ENCODE results near the gene LDB2.

Gene LDB2

DNA sequence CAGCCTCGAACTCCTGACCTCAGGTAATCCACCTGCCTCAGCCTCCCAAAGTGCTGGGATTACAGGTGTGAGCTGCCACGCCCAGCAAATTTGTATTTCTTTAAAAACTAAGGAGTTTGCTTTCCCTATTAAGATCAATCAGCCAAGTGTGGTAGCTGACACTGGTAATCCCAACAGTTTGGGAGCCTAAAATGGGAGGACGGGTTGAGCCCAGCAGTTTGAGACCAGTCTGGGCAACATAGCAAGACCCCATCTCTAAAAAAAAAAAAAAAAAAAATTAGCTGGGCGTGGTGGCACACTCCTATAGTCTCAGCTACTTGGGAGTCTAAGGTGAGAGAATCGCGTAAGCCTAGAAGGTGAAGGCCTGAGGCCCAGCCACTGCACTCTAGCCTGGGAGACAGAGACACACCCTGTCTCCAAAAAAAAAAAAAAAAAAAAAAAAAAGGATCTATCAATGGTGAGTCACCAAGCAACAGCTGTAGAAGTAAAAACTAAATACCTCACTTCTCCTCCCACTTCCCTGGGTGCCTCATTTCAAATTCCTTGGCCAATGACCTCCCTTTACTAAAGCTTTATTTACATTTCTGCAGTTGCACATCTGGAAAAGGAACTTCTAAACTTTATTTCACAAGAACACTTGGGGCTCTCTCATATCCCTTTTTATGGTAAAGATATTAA is 54.5 kb downstream of the LDB2 start:
- no peak for DNase-seq (ENCODE audit: low spot score)

DNA sequence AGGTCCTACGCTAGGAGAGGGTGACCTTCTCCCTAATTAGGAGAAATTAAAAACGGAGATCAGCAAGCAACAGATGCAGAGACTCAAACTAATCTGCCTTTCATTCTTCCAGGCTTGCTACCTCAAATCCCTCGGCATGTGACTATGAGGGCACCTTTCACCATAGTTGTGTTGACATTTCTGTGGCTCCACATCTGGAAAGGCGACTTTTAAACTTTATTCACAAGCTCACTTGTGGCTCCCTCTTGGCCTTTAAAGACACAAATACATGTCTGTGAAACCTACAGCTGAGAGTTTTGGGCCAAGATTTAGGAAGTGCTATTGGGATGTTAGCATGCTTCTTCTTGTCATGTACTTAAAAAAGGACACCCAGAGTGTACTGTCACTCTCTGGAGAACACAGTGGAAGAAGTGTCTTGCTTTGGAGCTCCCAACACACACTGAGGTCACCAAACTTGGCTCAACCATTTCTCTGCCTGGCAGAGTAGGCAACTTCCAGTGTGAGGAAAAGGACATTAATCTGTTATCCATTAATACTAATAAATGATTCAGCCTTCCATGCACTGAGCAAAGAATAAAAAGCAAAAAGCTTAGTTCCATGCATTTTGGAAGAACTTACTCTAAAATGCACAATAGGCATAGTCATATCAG is 60.1 kb downstream of the LDB2 start:
- DNase-seq (ENCODE audit: low spot score): no peak

DNA sequence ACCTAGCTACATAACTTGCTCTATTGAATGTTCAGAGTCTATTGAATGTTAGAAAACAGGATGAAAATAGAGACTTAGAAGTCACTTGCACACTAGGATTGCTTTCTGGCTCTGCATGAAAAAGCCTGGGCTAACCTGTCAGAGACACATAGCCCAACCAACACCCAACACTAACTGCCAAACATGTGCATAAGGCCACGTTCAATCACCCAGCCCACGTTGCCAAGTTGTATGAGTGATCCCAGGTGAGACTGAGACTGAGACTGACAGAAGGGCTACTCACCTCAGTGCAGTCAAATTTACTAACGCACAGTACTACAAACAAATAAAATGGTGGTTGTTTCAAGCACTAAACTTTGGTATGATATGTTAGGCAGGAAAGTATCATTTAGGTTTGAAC is 61.0 kb downstream of the LDB2 start:
- no peak for DNase-seq (ENCODE audit: low spot score)

DNA sequence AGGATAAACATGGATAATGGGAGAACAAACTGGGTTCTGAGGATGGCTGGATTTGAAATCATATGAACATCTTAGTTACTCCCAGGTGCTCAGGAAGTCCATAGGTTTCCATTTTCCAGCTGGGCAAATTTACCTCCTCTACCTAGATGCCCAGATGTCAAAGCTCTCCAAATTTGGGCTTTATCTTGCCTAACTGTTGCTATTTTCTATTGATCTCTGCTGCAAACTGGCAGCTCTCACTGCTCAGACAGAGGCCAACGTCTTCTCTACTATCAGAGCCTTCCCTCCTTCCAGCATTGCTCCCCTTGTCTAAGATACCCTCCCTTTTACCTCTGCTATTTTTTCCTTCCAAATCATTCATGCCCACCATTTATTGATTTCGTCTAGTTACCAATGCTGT is 62.1 kb downstream of the LDB2 start:
- DNase-seq (ENCODE audit: low spot score): no peak

DNA sequence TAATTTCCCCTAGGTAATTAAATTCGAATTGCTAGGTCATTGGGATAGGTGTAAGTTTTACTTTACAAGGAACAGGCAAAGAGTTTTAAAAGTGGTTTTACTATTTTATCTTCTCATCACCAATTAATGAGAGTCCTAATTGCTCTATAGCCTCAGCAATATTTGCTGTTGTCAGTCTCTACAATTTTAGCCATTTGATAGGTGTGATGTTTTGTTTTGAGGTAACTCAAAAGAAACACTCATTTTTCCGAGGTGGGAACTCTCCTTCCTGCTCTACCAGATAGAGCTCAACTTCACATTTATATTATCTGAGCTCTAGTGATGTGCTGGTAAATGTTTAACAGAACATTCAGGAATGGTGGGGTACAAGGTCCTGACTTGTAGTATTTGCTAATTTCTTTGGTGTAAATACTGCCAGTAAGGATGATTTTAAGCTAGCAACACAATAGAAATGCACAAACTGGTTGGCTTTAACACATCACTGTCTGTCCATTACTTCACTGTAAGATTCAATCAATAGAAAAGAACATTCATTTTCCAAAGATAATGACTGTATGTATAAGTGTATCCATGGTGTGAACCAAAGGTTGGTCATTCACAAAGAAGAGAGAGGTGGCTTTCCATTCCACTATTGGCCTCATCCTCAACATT is 62.7 kb downstream of the LDB2 start:
- DNase-seq (ENCODE audit: low spot score): no peak

DNA sequence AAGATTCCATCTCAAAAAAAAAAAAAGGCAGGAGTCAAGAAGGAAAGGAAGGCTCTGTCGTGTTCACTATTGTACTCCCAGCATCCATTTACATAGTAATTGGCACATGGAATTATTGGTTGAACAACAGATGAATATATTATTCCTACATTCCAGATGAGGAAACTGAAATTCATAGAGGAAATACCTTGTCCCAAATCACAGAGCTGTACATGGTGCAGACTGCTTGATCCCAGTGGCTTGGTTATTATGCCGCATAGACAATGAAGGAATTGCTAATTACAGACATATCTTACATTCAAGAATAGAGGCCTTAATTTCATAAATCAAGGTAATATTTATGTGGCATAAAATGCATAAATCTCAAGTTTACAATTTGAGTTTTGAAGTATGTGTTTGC is 63.6 kb downstream of the LDB2 start:
- DNase-seq (ENCODE audit: low spot score): no peak

DNA sequence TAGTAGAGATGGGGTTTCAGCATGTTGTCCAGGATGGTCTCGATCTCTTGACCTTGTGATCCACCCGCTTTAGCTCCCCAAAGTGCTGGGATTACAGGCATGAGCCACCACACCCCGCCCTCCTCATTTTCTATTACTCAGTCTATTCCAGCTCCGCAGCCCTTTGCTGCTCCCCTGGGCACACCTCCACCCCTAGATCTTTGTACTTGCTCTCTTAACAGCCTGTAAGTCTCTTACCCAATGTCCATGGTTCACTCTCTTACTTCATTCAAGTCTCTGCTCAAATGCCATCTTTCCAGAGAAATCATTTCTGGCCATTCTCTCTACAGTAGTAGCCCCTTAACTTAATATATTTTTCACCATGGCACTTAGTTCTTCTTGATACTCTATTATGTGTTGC is 64.7 kb downstream of the LDB2 start:
- no peak for DNase-seq (ENCODE audit: low spot score)

DNA sequence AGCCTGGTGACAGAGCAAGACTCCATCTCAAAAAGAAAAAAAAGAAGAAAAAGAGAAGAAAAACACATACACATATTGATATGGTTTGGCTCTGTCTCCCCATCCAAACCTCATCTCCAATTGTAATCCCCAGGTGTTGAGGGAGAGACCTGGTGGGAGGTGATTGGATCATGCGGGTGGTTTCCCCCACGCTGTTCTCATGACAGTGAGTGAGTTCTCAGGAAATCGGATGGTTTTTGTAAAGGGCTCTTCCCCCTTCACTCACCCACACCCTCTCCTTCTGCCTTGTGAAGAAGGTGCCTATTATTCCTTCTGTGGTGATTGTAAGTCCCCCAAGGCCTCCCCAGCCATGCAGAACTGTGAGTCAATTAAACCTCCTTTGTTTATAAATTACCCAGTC is 68.4 kb downstream of the LDB2 start:
- DNase-seq (ENCODE audit: low spot score): no peak

DNA sequence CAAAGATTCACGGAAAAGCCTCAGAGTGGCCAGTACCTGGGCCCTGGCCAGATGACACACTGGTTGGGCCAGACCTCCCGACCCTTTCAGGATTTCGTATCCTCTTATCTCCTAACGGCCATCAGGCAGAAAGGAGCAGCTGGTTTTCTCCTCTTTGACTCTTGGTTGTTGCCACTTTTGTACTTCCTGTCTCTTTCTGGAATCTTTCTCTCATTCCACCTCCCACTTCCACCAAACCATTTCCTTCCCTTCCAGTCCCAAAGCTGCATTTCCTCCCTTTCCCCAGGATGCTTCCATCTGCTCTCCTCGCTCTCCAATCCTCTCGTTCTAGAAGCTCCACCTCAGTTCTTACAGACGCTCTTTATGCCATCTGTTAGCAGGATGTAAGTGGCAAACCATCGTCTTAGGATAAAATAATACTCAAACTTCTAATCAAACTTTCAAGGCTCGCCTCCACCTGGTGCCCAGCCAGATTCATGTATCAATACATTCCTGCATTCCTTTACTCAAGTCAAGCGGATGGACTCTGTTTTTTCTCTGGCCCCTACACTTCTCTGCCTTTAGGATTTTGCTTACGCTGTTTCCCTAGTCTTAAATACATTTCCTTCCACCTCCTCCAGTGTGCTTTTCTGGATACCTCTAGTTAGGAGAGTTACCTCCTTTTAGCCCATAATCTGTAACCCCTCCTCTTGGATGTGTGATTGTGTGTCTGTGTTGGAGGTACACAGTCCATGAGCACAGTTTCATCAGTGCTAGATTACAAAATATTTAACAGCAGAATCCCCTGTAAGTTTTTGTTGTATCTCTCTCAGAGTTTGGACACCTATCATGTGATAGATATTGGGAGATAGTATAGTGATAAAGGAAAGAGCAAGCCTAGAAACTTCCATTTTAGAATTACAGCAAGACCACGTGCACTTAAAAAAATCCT is 70.4 kb downstream of the LDB2 start:
- DNase-seq (ENCODE audit: low spot score): no peak

DNA sequence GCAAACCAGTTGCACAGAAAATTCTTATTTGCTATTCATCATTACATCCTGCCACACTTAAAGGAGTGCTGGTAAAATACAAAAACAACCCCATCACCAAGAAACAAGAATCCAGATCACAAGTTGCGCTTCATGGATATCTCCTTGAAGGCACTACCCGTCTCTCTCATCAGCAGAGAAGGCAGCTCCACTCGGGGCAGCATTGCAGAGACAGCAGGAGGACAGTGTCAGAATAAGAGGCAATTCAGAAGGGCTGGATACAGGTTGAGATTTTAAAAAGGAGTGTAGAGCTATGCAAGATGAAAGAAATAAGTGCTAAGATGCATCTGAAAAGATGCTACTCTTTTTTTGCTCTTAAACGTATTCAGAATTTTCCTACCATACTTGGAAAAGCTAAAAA is 71.4 kb downstream of the LDB2 start:
- no peak for DNase-seq (ENCODE audit: low spot score)

DNA sequence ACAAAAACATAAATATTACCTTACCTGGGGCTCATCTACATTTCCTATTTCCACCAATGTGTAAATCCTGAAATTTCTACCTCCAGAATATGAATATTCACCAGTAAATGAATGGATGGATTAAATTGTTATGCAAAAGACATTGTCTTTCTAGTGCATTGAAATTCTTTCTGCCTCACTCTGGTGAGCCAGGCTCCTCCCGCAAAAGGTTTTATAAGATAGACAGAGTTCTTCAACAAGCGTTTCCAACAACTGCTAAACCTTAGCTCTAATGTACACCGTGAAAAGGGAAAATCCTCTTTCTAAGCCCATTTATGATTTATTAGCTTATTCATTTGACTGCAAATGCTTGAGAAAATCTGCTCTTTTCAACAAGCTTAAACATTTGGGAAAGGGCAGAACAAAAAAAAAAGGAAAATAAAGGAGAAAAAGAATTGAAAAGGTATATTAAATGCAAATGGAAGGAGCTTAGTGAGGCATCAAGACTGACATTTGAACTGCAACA is 72.0 kb downstream of the LDB2 start:
- no peak for DNase-seq (ENCODE audit: low spot score)

DNA sequence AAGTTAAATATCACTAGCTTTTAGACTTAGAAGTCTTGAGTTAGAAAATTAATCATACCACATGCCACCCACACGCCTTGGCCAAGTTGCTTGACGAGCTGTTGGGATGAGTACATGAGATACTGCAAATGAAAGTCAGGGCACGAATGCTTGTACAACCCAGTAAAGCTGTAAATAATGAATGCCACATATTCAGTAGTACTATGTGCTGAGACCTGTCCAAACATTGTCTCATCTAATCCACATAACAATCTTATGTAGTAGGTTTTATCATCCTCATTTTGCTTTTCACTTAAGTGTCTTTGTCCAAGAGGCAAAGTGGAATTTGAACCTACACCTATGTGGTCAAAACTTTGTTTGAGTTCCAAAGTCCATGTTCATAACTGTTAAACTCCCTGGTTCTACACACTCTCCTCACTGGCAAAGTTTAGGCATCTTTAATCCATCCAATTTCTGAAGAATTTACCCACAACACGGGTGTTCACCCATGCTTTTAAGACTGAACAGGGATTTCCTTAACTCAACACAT is 74.1 kb downstream of the LDB2 start:
- no peak for DNase-seq (ENCODE audit: low spot score)

DNA sequence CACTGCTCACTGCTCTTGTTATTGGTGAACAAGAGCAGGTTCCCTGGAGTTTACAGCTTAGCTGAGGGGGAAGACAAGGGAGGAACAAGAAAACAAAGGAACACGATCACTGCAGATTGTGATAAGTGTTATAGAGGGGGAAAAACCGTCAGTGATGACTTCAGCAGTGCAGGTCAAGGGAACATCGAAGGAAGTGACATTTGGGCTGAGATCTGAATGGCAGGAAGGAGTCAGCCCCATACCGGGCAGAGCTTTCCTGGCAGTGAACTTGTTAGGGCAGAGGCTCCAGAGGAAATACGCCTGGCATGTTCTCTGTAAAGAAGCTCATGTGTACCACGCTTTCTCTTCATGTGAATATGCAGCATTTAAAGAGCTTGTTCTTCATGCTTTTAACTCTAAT is 78.1 kb downstream of the LDB2 start:
- no peak for DNase-seq (ENCODE audit: low spot score)

DNA sequence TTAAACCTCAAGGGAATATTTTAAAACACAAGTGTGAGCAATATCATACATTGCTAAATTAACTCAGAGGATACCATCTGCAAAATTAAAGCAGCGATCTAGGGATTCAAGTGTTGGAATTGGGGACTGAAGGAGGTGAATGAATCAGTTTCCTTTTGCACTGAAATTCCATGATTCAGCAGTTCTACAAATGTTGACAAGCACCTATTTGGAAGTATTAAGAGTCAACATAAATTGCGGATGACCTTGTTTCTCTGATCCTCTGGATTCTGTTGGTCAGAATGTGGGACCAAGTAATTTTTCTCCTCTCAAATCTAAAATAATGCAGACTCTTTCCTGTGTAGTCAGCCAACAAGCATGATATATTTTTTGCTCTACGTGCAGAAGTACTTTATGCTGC is 78.8 kb downstream of the LDB2 start:
- DNase-seq (ENCODE audit: low spot score): no peak

DNA sequence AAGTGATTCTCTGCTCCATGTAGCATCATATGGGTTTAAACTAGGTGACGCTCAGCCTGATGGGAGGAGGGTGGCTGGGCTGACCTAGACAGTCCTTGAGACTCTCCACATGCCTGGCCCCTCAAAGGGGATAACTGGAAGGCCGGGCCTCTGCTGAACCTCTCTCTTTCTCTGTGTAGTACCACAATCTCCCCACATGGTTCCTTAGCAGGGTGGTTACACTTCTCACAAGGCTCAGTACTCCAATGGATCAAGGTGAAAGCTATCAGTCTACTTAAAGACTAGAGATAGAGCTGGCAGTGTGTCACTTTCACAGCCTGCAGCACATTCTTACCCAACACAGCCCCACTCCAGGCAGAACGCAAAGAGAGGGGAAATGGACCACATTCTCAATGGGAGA is 80.4 kb downstream of the LDB2 start:
- DNase-seq (ENCODE audit: low spot score): no peak

DNA sequence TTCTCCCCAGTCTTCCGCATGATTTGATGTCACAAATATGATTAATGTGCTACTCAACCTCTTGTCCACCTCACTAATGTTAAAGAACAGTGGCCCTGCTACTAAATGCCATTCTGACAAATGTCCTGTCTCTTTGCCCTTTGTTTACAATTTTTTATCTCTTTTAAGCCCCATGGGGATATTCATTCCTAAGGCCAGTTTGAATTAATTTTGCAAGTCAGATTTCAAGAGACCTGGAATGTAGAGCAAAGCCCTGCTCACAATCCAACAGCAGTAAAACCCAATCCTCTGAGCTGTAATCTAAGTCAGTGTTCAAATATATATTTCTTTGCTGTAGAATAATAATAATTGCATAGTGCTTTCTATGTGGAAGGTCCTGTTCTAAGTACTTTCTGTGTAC is 81.2 kb downstream of the LDB2 start:
- DNase-seq (ENCODE audit: low spot score): no peak

DNA sequence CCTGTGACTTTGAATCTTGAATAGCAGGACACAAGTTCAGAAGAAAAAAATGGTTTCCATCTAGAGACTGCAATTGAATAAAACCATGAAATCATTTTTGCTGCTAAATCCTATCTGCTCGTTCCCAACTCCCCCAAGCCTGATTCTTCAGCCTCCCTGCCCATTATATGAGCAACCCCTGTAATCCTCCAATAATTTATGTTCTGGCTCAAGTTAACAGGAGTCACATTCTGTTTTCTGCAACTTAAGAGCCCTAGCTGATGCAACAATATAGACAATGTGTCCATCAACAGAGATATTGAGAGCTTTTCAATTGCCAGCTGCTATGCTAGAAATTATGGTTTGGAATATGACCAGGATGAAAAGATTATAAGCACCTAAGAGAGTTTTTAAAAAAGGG is 84.1 kb downstream of the LDB2 start:
- DNase-seq (ENCODE audit: low spot score): no peak

DNA sequence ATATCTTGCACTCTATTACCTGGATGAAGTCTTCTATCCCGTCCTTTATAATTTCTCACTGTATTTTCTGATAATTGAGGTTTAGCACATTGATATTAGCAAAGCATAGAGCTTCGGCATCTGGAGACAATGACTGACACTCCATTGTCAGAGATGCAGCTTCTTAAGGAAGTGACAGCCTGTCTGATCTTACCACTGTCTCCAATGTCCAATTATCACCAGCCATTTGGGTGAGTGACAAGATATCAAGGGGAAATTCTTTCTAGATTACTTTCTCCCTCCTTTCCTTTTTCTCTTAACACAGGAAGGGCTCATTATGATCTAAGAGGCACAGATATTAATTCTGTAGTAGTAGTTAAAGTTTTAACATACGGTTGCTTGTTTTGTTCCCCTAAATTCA is 86.4 kb downstream of the LDB2 start:
- no peak for DNase-seq (ENCODE audit: low spot score)

DNA sequence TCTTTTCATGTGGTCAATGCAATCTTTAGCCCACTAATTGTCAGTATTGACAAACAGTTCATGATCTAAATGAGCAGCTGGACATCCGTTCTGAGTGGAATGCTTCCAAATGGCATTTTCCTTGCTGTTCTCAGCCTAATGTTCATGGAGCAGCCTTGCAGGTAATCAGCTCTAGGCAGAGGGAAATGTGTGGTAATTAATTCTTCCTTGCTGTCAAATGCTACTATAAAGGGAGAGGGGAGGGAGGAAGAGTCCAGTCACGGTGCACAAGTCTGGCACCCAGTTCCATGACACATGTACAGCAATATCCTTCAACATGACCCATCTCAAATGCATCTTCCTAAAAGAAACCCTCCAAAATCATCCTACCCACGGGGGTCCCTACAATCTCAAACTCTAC is 88.5 kb downstream of the LDB2 start:
- DNase-seq (ENCODE audit: low spot score): no peak

DNA sequence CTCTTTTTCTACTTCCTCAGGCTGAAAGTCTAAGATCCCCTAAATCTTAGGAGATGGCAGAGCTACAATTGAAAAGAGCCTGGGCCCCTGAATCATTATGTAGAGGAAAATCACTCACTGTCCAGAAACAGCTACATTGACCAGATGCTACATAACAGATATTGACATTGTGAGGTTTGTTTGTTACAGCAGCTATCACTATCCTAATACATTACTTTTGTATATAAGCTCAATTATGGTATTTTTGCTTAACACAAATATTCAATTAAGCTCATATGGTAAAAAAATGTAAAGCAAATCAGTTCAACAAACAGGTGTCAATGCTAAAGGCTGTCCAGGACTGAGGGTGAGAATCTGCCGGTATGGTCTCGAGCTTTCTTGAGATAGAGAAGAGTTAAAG is 89.4 kb downstream of the LDB2 start:
- DNase-seq (ENCODE audit: low spot score): no peak

DNA sequence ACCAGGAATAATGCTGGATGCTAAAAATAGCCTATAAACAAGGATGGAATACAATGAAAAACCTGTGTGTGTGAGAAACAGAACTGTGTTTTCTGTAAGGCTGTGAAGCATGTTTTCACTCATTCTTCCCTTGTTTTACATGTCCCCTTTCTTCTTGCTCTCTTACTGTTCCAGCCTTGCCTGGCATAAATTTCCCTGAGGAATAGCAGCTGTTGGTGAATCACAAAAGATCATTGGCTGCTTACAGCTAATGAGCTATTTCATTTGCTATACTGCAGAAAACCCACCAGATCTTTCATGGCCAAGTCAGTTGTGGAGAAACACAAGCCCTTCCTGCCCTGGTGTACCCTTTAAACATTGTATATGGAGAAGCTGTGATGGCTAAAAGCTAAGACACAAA is 91.1 kb downstream of the LDB2 start:
- DNase-seq (ENCODE audit: low spot score): no peak

DNA sequence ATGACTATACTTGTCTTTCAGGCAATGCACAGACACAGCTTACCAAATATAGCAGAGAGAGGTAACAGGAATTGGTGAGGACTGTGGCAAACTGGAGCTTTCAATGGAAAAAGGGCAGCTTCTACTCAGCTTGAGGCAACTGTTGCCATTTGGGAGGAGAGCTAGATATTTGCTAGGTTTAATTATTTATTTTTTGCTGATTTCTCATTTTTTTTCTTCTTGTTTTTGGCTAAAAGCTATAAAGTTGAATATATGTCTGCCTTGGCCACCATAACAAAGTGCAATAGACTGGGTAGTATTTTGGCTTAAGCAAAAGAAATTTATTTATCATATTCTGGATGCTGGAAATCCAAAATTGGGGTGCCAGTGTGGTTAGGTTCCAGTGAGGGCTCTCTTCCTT is 93.9 kb downstream of the LDB2 start:
- no peak for DNase-seq (ENCODE audit: low spot score)
